K562 (cell line): Measurements from ENCODE around the gene ASPDH. TPM values are rescaled to one million over a fixed set of nuclear protein-coding genes. Genes with fewer than 3 reads are reported as not detected.

ENCODE experiments used
- ATAC-seq: fragments of 200-7000 bp; cut with Tn5 transposase; 3 replicates; pipeline ENCODE4 v1.9.1; 2020; ENCODE audit warnings: moderate library complexity
- BruUV-seq: library from RNA; stranded (reverse); fragments of 400-500 nt; replicated peaks from 2 replicates; lab custom pipeline; 2021; lab: Mats Ljungman, UMichigan
- CTCF ChIA-PET: fragments of 300-600 bp; formaldehyde crosslinking; extraction: SDS; loops from one replicate; lab custom pipeline; 2021; ENCODE audit warnings: low intra/inter-chr PET ratio; lab: Yijun Ruan, JAX
- POLR2A ChIA-PET: fragments of 300-600, 350-650 bp; sonication (Branson Sonifier 250); formaldehyde crosslinking; extraction: SDS; loops from one replicate; lab custom pipeline; 2021; ENCODE audit warnings: antibody characterized with exemption, inconsistent platforms; lab: Yijun Ruan, JAX
- DNase-seq, 4 experiments: peaks; one replicate each; pipeline versions ENCODE4 v3.0.0 to v3.0.0-alpha.2; 2011 to 2018; ENCODE audit warnings: low spot score in 3 of 4, mixed read lengths in 3 of 4; ENCODE audit errors: extremely low read depth in 1 of 4
- FAIRE-seq: peaks from 2 replicates; lab custom pipeline; 2011; peaks lifted over from hg19 to GRCh38; lab: Jason Lieb, UNC
- H2AFZ ChIP-seq: 2 replicates; pipeline ENCODE4 v1.6.0; 2011; ENCODE audit warnings: low read depth, low read length, control low read depth, inconsistent platforms
- H3K27ac ChIP-seq: fragments of 200-600 bp; 3 replicates; pipeline ENCODE4 v1.8.0; 2011; ENCODE audit warnings: low read depth, mild to moderate bottlenecking, control low read depth, inconsistent platforms, low read length, moderate library complexity, mixed read lengths; ENCODE audit errors: extremely low read depth
- H3K27me3 ChIP-seq, 2 experiments: fragments of 300-600 bp in 1 of 2; 2 replicates in 1 of 2; 3 replicates in 1 of 2; pipeline versions ENCODE4 v1.6.0 to v1.8.0; 2011; ENCODE audit warnings: inconsistent platforms in 2 of 2, low read length in 2 of 2, mild to moderate bottlenecking in 1 of 2, mixed read lengths in 1 of 2, moderate library complexity in 1 of 2; ENCODE audit not compliant: control insufficient read depth in 2 of 2, insufficient read depth in 2 of 2
- H3K36me3 ChIP-seq: fragments of 300-600 bp; 3 replicates; pipeline ENCODE4 v1.8.0; 2011; ENCODE audit warnings: mild to moderate bottlenecking, low read length, inconsistent platforms; ENCODE audit not compliant: control insufficient read depth, insufficient read depth
- H3K4me1 ChIP-seq, 2 experiments: fragments of 200-600 bp in 1 of 2; replicated peaks in 1 of 2; 2 replicates in 1 of 2; 3 replicates in 1 of 2; pipeline versions ENCODE4 v1.5.1 to v1.8.0; 2011; ENCODE audit warnings: inconsistent platforms in 2 of 2, low read length in 2 of 2, mild to moderate bottlenecking in 1 of 2, mixed read lengths in 1 of 2, moderate library complexity in 1 of 2; ENCODE audit not compliant: control insufficient read depth in 2 of 2, insufficient read depth in 2 of 2
- H3K4me2 ChIP-seq: 2 replicates; pipeline ENCODE4 v1.6.1; 2011; ENCODE audit warnings: low read length, control low read depth, inconsistent platforms, mixed read lengths; ENCODE audit not compliant: insufficient read depth
- H3K4me3 ChIP-seq: fragments of 200-600 bp; sonication (generic), shearing (Covaris generic); 2 replicates; pipeline ENCODE4 v1.5.1; 2016; ENCODE audit warnings: control low read depth, inconsistent platforms
- H3K79me2 ChIP-seq: fragments of 200-600 bp; 3 replicates; pipeline ENCODE4 v1.8.0; 2011; ENCODE audit warnings: low read length, inconsistent platforms; ENCODE audit not compliant: control insufficient read depth, insufficient read depth
- H3K9ac ChIP-seq, 2 experiments: 2 replicates each; pipeline versions ENCODE4 v1.6.0 to v1.6.1; 2011; ENCODE audit warnings: low read depth in 2 of 2, low read length in 2 of 2, control low read depth in 1 of 2, inconsistent platforms in 1 of 2, mild to moderate bottlenecking in 1 of 2, mixed read lengths in 1 of 2; ENCODE audit not compliant: insufficient read depth in 1 of 2
- H3K9me1 ChIP-seq: one replicate; pipeline ENCODE4 v1.6.0; 2011; ENCODE audit warnings: inconsistent platforms, mild to moderate bottlenecking, low read length, moderate library complexity; ENCODE audit not compliant: control insufficient read depth, insufficient read depth
- H3K9me3 ChIP-seq: replicated peaks from 2 replicates; pipeline ENCODE4 v1.5.1; 2011; ENCODE audit warnings: low read depth, low read length, inconsistent platforms; ENCODE audit not compliant: control insufficient read depth, insufficient read depth
- H4K20me1 ChIP-seq: replicated peaks from 2 replicates; pipeline ENCODE4 v1.6.1; 2011; ENCODE audit warnings: low read length, inconsistent platforms, mixed read lengths; ENCODE audit not compliant: control insufficient read depth, insufficient read depth
- BACH1 ChIP-seq: fragments of 200-800 bp; sonication (Bioruptor generic); IDR thresholded peaks from 2 replicates; pipeline ENCODE4 v1.6.1; 2016; ENCODE audit warnings: missing genetic modification characterization, missing compliant biosample characterization
- FOS ChIP-seq: IDR thresholded peaks from 3 replicates; pipeline ENCODE4 v1.6.1; 2011; ENCODE audit not compliant: insufficient read length; ENCODE audit errors: extremely low read depth
- GTF3C2 ChIP-seq: IDR thresholded peaks from 3 replicates; pipeline ENCODE4 v1.6.1; 2011; ENCODE audit warnings: borderline replicate concordance, mild to moderate bottlenecking, moderate library complexity; ENCODE audit not compliant: insufficient read length; ENCODE audit errors: extremely low read depth
- HNRNPK ChIP-seq: fragments of 200-400 bp; formaldehyde crosslinking; IDR thresholded peaks from one replicate; pipeline ENCODE4 v1.6.1; 2018; ENCODE audit warnings: mild to moderate bottlenecking, low read depth, low read length; ENCODE audit not compliant: poor library complexity, severe bottlenecking
- KHSRP ChIP-seq: fragments of 450-650 bp; IDR thresholded peaks from 2 replicates; pipeline ENCODE4 v1.6.1; 2017
- OTX1 ChIP-seq: fragments of 450-650 bp; formaldehyde crosslinking; IDR thresholded peaks from 2 replicates; pipeline ENCODE4 v1.4.0; 2022; ENCODE audit warnings: mild to moderate bottlenecking
- PRDM10 ChIP-seq: fragments of 450-650 bp; IDR thresholded peaks from 2 replicates; pipeline ENCODE4 v1.6.1; 2018; ENCODE audit not compliant: partially characterized antibody
- SAP30 ChIP-seq: fragments of 200-600 bp; sonication (generic); IDR thresholded peaks from 2 replicates; pipeline ENCODE4 v1.6.1; 2012; ENCODE audit warnings: borderline replicate concordance, low read depth, mild to moderate bottlenecking, moderate library complexity, low read length, control low read depth, inconsistent platforms; ENCODE audit not compliant: insufficient read depth, poor library complexity, severe bottlenecking
- TCF7L2 ChIP-seq: fragments of 150-350 bp; IDR thresholded peaks from 2 replicates; pipeline ENCODE4 v1.6.1; 2016; ENCODE audit warnings: low read depth, mild to moderate bottlenecking, low read length, moderate library complexity
- ZBTB49 ChIP-seq: sonication (generic); formaldehyde crosslinking; IDR thresholded peaks from 2 replicates; pipeline ENCODE4 v1.8.0; 2022; ENCODE audit warnings: missing genetic modification reagents, mild to moderate bottlenecking, borderline replicate concordance
- ZNF165 ChIP-seq: fragments of 250-450 bp; sonication (Bioruptor Pico); IDR thresholded peaks from 2 replicates; pipeline ENCODE4 v1.4.0; 2020; ENCODE audit warnings: borderline replicate concordance
- WGBS: fragments of 100-300 bp; shearing (Covaris generic); methylation state at CpG from one replicate; pipeline ENCODE4 v1.1.6; 2016; ENCODE audit warnings: low coverage, mixed read lengths; ENCODE audit not compliant: insufficient coverage; ENCODE audit errors: missing lambda C conversion rate; 5-methylcytosine and 5-hydroxymethylcytosine counted together
- in situ Hi-C: fragments of 300-500 bp; cut with MboI; formaldehyde crosslinking; loops from 4 replicates; pipeline ENCODE4 v1.15.0; 2018; ENCODE audit warnings: inconsistent platforms, mixed read lengths
- intact Hi-C: fragments of 100-400 bp; cut with micrococcal nuclease; formaldehyde crosslinking; loops from 2 replicates; pipeline ENCODE4 v1.14.2; 2022
- polyA plus RNA-seq, 8 experiments: library from polyadenylated mRNA; depleted of rRNA in 4 of 8; stranded (reverse) in 5 of 8; unstranded in 3 of 8; fragments of >200 nt; fragmentation: Nextera tagmentation in 2 of 8; fragmentation: Illumina TruSeq in 1 of 8; extraction: Ambion mirVana in 2 of 8; extraction: Trizol in 1 of 8; gene quantifications; 2 replicates each; pipeline versions ENCODE4 v1.2.1 to v1.2.3, GENCODE V29; 2011 to 2014; ENCODE audit warnings: inconsistent platforms in 1 of 8, missing spikeins in 1 of 8
- total RNA-seq, 7 experiments: library from RNA; depleted of rRNA in 6 of 7; stranded (reverse); fragments of >200 nt in 6 of 7; fragmentation: Illumina TruSeq in 2 of 7; extraction: Trizol in 2 of 7; gene quantifications; 2 replicates each; pipeline versions ENCODE4 v1.2.1 to v1.2.3, GENCODE V29; 2011 to 2021; ENCODE audit warnings: low replicate concordance in 1 of 7

The ASPDH gene
- total and polyA plus RNA-seq, 9 of the 15 experiments (the other 6 are each of a cell fraction or from before 2014, with no cell fraction given) = not detected

GRCh38 chr19:50477751-50478515, 35.8 kb downstream of the ASPDH start:
- Histone ChIP-seq H3K79me2 (peaks cover 25% of the 10 kb centered on the region), H3K9me3 (no peaks in the 10 kb centered on the region), H3K9me1 (no peaks in the 10 kb centered on the region), H3K4me2 (peak overlapping the region; percentile 88; the same call in 1 of the 2 replicates), H3K27ac (no peak overlapping the region), H3K9ac (peak overlapping the region; percentile 67 to 87; a peak in 3 of 4 replicates), H3K4me3 (no peak overlapping the region), H4K20me1 (peaks cover 7% of the 10 kb centered on the region; the same call in 1 of the 2 replicates), H2AFZ (no peak overlapping the region), H3K27me3 (no peaks in the 10 kb centered on the region; a peak in 1 of 5 replicates), H3K4me1 (peaks cover 5 to 56% of the 10 kb centered on the region in 2 experiments; a peak in 4 of 5 replicates), H3K36me3 (peaks cover 45% of the 10 kb centered on the region; the same call in 1 of the 3 replicates)
- 75% methylated on average over 12 of the region's 17 CpGs for WGBS
- BruUV-seq = no TSS peak
- ChIA-PET CTCF (no interaction called here), POLR2A (interaction anchor here (0.6 to 0.9 kb wide), 4 partner anchors 8 to 102 kb away, joined by 3 to 5 read pairs (median 4); partner anchors contain the start of gene NR1H2)
- ATAC-seq = no peak
- in situ Hi-C loops (no loop called here), intact Hi-C loops (no loop called here)
- DNase-seq = no peak
- FAIRE-seq = peak; percentile 61
- TF ChIP-seq ZBTB49 (CRISPR knock-in tag) (no peak), SAP30 (no peak), BACH1 (tag) (no peak), TCF7L2 (no peak), OTX1 (CRISPR knock-in tag) (no peak), PRDM10 (no peak), HNRNPK (no peak), FOS (no peak), ZNF165 (CRISPR knock-in tag) (no peak), KHSRP (no peak), GTF3C2 (no peak)
